Stimulated activated CD4-positive, alpha-beta T cell treated with anti-CD3 and anti-CD28 coated beads, Interleukin-4, amount 100 ng/mL, for 24 hours (primary cell): ENCODE results near the gene CNTD1.

Source experiments
- DNase-seq: peaks from one replicate; pipeline ENCODE4 v3.0.0-alpha.2; 2020

The CNTD1 gene

GRCh38 chr17:42779936-42780850 lies 18.5 kb upstream of the CNTD1 start, which contains the start of gene WNK4:
Gene WNK4 (plus strand): TSS chr17:42780610. CDS start chr17:42780699, 89 bp downstream.
- no peak for DNase-seq

DNA sequence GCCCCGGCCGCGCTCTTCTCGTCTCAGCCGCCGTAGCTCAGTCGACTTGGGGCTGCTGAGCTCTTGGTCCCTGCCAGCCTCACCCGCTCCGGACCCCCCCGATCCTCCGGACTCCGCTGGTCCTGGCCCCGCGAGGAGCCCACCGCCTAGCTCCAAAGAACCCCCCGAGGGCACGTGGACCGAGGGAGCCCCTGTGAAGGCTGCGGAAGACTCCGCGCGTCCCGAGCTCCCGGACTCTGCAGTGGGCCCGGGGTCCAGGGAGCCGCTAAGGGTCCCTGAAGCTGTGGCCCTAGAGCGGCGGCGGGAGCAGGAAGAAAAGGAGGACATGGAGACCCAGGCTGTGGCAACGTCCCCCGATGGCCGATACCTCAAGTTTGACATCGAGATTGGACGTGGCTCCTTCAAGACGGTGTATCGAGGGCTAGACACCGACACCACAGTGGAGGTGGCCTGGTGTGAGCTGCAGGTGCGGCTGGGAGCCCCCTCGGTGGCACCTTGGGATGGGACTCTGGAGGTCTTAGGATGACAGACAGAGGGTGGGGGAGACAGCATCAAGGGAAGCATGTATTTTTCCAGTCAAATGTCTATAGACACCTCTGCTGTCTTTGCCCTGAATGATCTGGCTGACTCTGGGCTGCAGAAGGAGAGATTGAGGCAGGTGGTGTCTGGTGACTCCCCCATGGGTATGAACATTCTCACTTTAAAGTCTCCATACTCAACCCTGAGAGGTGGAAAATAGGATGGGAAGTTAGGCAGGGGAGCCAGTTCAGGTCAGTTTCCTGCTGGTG lies 17.6 kb upstream of the CNTD1 start:
- DNase-seq: no peak

DNA sequence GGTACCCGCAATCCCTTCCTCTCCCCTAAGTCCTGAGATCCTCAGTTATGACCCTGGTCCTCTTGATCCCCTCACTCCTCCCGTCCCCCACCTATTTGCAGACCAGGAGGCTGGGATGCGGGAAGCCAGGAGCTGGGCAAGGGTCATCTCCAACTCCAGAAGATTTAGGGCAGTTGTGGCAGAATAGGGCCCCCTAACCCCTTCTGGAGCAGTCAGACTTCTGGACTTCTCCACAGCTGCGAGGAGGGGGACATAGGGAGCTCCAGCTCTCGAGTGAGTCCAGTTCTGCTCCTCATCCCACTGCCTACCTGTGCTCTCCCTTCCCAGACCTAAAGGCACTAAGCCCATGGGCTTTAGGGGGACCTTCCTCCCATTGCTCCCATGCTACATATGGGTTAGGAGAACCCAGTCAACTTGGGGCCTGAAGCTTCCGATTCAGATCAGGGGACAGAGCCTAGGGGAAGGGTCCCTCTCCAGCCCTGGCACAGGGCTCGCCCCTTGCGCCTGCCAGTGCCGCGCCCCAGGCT lies 17.0 kb upstream of the CNTD1 start:
- DNase-seq: no peak

DNA sequence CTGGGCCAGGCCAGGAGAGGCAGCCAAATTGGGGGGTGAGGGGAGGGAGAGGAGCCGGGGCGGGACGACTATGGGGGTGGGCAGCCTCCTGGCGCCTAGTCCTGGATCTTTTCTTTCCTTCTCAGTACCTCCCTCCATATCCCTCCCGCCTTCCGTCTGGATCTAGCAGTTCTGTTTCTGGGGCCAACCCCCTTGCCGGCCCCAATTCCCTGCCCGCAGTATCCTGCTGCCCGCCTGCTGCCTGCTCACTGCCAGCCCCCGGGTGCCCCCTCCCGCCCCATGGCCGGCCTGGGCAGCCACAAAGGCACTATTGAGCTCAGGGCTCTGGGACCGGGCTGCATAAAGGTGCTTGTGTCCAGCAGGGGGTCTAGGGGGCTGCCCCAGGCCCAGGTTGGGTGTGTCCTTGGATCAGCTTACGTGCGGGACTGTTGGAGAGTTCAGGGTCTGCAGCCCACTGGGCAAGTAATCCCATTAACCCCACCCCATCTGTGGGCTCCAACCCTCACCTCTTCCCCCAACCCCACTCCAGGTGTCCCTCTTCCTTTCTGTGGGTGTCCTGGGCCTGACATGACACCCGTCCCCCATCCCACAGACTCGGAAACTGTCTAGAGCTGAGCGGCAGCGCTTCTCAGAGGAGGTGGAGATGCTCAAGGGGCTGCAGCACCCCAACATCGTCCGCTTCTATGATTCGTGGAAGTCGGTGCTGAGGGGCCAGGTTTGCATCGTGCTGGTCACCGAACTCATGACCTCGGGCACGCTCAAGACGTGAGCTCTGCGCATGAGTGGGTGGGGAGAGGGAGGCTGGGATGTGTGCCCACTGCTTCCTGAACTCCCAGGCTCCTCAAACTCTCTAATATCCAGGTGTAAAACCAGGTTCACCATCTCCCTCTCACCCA lies 16.2 kb upstream of the CNTD1 start:
- no peak for DNase-seq

DNA sequence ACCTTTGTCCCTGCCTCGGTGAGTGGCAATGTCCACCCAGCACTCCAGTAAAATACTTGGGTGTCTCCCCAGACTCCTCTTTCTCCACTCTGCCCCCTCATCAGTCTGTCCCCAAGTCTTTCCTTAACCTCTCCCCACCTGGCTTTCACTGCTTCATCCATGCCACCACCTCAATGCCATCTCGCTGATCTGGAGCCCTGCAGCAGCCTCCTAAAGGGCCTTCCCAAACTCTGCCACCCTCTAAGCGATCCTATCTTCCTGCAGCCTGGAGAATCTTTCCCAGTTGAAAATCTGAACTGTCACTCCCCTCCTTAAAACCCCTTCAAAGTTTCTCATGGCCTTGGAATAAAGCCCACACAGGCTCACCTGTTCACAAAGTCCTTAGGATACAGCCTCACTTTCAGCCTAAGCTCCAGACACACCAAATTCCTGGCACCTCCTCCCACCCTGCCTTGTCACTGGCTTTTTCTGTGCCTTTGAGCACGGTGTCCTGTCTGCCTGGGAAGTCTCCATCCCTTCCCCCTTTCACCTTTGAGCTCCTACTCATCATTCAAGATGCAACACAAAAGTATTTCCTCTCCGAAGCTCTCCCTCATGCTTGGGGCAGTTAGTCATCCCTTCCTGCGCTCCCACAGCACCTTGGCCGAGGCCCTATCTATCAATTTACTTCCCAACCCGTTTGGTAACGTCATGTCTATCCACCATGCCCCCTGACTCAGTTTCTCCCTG lies 15.4 kb upstream of the CNTD1 start:
- no peak for DNase-seq

DNA sequence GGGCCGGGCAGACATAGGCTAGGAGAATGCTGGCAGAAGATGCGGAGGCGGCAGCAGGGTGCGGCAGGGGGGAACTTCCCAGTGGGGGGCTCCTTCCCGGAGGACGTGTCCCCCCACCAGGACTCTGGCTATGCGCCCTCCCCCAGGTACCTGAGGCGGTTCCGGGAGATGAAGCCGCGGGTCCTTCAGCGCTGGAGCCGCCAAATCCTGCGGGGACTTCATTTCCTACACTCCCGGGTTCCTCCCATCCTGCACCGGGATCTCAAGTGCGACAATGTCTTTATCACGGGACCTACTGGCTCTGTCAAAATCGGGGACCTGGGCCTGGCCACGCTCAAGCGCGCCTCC lies 14.9 kb upstream of the CNTD1 start:
- DNase-seq: no peak

- no peak for DNase-seq
These were observed 14.3 kb upstream of the CNTD1 start for GRCh38 chr17:42784409-42784808.

- no peak for DNase-seq
These were observed 13.7 kb upstream of the CNTD1 start for GRCh38 chr17:42784811-42785592.

- DNase-seq: no peak
These were observed 11.4 kb upstream of the CNTD1 start for GRCh38 chr17:42787266-42787665.

- DNase-seq: no peak
These were observed 6.7 kb upstream of the CNTD1 start for GRCh38 chr17:42791948-42792347.

GRCh38 chr17:42792545-42792944 lies 6.1 kb upstream of the CNTD1 start:
- DNase-seq: no peak

DNA sequence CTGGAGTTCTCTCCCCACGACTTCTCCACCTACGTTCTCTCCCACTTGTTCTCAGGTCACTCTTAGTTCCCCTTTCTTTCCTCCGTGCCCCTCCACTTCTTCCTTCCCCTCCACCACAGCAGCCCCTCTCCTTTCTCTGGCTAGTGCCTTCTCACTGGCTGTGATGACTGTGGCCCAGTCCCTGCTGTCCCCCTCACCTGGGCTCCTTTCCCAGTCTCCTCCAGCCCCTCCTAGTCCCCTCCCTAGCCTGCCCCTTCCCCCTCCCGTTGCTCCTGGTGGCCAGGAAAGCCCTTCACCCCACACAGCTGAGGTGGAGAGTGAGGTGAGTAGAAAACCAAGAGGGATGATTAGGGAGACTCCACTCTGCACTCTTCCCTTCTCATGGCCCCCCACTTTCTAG lies 3.6 kb upstream of the CNTD1 start:
- no peak for DNase-seq

- DNase-seq: no peak
These were observed 3.2 kb upstream of the CNTD1 start for GRCh38 chr17:42795465-42795864.

- DNase-seq: no peak
These were observed 2.4 kb upstream of the CNTD1 start for GRCh38 chr17:42796066-42796758.

DNA sequence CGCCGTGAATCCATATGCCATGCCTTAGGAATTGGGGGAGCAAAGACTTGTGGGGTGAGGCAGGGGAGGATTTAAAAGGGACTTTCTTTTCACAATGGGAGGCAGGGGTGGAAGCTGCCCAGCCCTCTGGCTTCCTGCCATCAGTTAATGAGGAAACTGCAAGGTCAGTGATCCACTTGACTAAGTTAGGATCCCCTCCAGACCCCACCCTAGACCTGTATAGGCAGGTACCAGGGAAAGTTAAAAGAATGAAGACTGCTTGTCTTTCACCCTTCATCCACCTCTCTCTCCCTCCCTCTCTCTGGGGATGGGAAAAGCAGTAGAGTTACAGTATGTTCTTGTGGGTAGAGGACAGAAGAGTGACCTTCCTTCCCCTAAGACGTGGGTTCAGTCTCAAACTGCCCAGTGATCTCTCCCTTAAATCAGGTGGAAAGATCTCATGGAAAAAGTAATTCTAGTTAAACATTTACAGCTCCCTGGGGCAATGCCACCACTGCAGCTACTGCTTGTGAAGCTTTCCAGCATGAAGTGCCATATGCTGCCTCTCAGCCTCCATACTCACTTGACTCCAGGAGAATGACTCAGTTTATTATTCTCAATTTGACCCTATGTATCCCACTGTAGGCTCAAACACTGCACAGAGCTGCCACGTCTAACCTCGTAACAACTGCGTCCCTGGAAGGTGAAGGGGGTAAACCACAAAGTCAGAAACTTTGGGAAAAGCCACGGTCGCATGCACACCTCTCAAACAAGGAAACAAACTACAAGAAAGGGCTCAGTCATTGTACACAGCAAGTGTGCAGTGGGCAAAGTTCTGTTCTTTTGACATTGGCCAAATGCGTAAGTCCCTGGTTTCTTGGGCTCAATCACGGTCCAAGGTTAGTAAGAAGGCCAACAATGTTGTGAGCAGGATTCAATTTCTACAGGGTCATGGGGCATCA lies 1.3 kb upstream of the CNTD1 start:
- DNase-seq: no peak

- no peak for DNase-seq
These were observed 664 bp upstream of the CNTD1 start for GRCh38 chr17:42798011-42798382.

- no peak for DNase-seq
These were observed 4.6 kb downstream of the CNTD1 start for GRCh38 chr17:42803074-42803883.

DNA sequence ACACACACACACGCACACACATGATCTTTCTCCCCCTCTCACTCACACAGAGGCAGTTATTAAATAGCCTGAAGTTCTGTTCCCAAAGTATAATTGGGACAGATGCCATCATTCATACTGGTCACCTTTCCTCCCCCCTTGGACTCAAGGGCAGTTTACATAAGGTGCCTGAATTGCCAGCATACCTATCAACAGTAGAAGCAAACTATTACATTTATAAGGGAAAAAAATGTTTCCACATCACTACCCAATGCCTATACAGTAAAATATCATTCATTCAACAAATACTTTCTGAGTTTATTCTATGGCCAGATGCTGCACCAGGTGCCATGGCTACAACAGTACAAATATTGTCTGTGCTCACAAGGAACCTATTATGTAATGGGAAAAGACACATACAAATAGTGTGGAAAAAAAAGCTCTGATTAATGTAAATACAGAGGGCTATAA lies 6.3 kb downstream of the CNTD1 start:
- DNase-seq: no peak
